Peyer's patch (tissue), 4 donors: ENCODE measurements around the gene TCF7L2. TPM values are rescaled to one million over a fixed set of nuclear protein-coding genes. Genes with fewer than 3 reads are reported as not detected.

ENCODE experiments used
- DNase-seq, 3 donors: peaks; one replicate each; pipeline ENCODE4 v3.0.0-alpha.2; 2017 to 2019
- H3K27ac ChIP-seq, 4 donors: fragments of 200-600 bp; sonication (generic); one replicate each; pipeline ENCODE4 v1.5.1; 2016 to 2019
- H3K27me3 ChIP-seq, 2 donors: fragments of 200-600 bp; sonication (generic); one replicate each; pipeline ENCODE4 v1.5.1; 2019
- H3K36me3 ChIP-seq, 3 donors: fragments of 200-600 bp; sonication (generic); one replicate each; pipeline ENCODE4 v1.5.1; 2016 to 2019
- H3K4me1 ChIP-seq, 4 donors: fragments of 200-600 bp; sonication (generic); one replicate each; pipeline ENCODE4 v1.5.1; 2016 to 2019
- H3K4me3 ChIP-seq, 4 donors: fragments of 200-600 bp; sonication (generic); 1 replicate in 3 of 4; 2 replicates in 1 of 4; pipeline ENCODE4 v1.5.1; 2016 to 2019; ENCODE audit warnings: mild to moderate bottlenecking in 1 of 4
- H3K9me3 ChIP-seq, 4 donors: fragments of 200-600 bp; sonication (generic); one replicate each; pipeline ENCODE4 v1.5.1; 2016 to 2019; ENCODE audit warnings: mild to moderate bottlenecking in 1 of 4
- CTCF ChIP-seq, 6 experiments: fragments of 450-650 bp in 4 of 6; fragments of 200-600 bp in 2 of 6; sonication (generic) in 1 of 6; IDR thresholded peaks; one replicate each; pipeline ENCODE4 v1.5.1; 2017 to 2019; ENCODE audit warnings: antibody characterized with exemption in 6 of 6, mild to moderate bottlenecking in 3 of 6, moderate library complexity in 1 of 6
- POLR2A ChIP-seq, 2 donors: fragments of 450-650 bp; IDR thresholded peaks; one replicate each; pipeline ENCODE4 v1.5.1; 2017; ENCODE audit warnings: antibody characterized with exemption in 2 of 2, mild to moderate bottlenecking in 2 of 2, moderate library complexity in 2 of 2
- total RNA-seq, 4 donors: library from RNA; depleted of rRNA; stranded (reverse); fragments of >200 nt; gene quantifications; one replicate each; pipeline ENCODE4 v1.1.0, GENCODE V29; 2016

TCF7L2 gene
- total RNA-seq, 4 donors from 2014 or later: 72.3 to 148 (median 93.0) TPM

DNA sequence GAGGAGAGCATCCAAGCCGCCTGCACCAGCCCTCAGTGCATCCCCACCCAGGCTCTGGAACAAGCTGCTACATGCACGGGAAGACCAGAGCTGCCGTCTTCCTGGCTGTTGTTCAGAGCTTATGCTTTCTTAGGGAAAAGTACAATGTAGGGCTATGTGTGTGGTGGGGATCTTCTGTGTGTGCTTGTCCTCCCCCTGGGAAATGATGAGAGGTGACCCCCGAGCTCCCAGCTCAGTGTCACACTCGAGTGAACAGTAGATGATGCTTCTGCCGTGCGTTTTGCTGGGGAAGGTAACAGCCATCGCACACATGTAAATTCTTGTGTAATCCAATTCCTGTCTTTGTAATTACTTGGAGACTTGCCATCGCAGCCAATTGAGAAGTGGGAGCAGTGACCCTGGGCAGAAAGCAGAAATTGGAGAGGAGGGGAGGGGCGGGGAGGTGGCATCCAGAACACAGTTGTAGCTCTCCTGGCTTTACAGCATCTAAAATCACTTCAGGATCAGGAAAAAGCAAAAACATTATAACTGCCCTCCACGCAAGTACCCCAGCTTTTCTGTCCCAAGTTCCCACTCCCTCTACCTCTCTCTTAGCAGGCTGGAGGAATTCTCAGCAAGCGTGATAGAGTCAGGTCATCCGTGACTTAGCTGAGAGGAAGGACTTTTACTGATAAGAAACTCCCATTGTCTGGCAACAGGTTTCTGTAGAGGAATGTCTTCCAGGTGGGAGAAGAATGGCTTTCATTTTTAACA, 149.6 kb downstream of the TCF7L2 start:
- Histone ChIP-seq H3K36me3 (peaks cover 0 to 15% (median 0%) of the 10 kb centered on the region in 3 donors), H3K27me3 (no peaks in the 10 kb centered on the region), H3K27ac (no peak overlapping the region), H3K4me1 (peaks cover 0 to 26% (median 0%) of the 10 kb centered on the region in 4 donors), H3K4me3 (no peak overlapping the region), H3K9me3 (no peaks in the 10 kb centered on the region)
- no peak for DNase-seq
- no peak for TF ChIP-seq CTCF (IDR thresholded peaks at IDR 0.05)
- TF ChIP-seq POLR2A (IDR thresholded peaks at IDR 0.05): no peak

DNA sequence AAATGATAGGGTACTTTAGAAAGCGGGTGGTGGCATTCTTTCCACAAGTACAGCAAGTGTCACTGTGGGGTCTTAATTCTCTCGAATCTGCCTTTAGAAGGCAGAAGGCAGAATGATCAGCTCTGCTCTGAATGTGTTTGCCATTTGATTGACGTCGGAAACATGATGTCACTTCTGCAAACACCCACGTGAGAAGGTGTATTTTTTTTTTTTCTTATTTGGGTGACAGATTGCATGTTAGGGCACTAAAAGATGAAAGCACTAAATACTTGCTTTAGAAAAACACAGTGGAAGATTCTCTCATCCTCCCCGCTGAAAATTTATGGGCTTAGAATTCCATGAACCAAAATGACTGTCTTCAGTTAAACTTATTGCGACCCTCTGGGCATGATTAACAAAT, 150.2 kb downstream of the TCF7L2 start:
- Histone ChIP-seq H3K27me3 (no peaks in the 10 kb centered on the region), H3K36me3 (peaks cover 0 to 10% (median 0%) of the 10 kb centered on the region in 3 donors), H3K4me1 (peaks cover 0 to 21% (median 0%) of the 10 kb centered on the region in 4 donors)

DNA sequence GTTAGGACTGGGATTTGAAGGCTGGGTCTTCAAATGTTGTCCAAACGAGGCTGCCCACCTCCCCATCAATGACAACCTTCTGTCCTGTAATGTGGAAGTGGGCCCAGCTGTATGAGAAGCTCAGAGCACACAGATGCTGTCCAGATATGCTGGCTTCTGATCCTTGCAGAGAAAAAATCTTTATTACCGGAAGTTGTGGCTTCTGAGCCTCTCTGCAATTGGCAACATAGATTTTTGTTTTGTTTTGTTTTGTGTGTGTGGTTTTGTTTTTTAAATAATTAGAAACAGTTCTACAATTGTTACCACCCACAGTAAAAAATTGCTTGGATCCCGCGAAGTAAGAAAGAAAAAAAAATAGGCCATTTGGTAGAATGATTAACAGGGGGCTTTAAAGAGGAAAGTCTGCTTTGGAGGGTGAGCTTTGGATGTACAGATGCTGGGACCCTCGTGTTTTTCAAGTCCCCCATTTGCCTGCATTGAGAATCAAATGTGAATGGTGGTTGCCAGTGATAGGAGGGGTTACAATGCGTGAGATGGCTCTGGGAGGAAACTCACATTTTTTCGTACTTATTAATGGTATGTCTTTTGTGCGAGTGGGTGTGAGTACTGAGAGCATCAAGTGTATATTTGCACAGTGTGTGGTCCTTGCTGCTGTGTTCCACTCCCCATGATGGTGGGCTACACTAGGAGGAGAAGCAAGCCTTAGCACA, 153.2 kb downstream of the TCF7L2 start:
- H3K4me1 ChIP-seq: peaks cover 0 to 4% (median 0%) of the 10 kb centered on the region in 4 donors
- H3K27ac ChIP-seq: no peak overlapping the region
- DNase-seq: no peak
- no peaks in the 10 kb centered on the region for H3K27me3 ChIP-seq
- no peak overlapping the region for H3K4me3 ChIP-seq
- no peak for TF ChIP-seq POLR2A (IDR thresholded peaks at IDR 0.05)
- TF ChIP-seq CTCF (IDR thresholded peaks at IDR 0.05): no peak
- H3K9me3 ChIP-seq: no peaks in the 10 kb centered on the region
- peaks cover 0 to 6% (median 0%) of the 10 kb centered on the region in 3 donors for H3K36me3 ChIP-seq

More for the DNA sequence above, 150.2 kb downstream of the TCF7L2 start:
- no peaks in the 10 kb centered on the region for H3K9me3 ChIP-seq
- TF ChIP-seq POLR2A (IDR thresholded peaks at IDR 0.05) (no peak), CTCF (IDR thresholded peaks at IDR 0.05) (no peak)
- no peak overlapping the region for H3K27ac ChIP-seq
- H3K4me3 ChIP-seq: no peak overlapping the region
- no peak for DNase-seq

GRCh38 chr10:113104047-113104446, 154.0 kb downstream of the TCF7L2 start:
- Histone ChIP-seq H3K9me3 (no peaks in the 10 kb centered on the region), H3K27ac (no peak overlapping the region), H3K4me3 (no peak overlapping the region), H3K4me1 (peaks cover 0 to 4% (median 0%) of the 10 kb centered on the region in 4 donors), H3K27me3 (no peaks in the 10 kb centered on the region), H3K36me3 (peaks cover 0 to 6% (median 0%) of the 10 kb centered on the region in 3 donors)
- no peak for DNase-seq
- TF ChIP-seq CTCF (IDR thresholded peaks at IDR 0.05) (no peak), POLR2A (IDR thresholded peaks at IDR 0.05) (no peak)

- no peak overlapping the region for H3K27ac ChIP-seq
- no peaks in the 10 kb centered on the region for H3K36me3 ChIP-seq
- H3K4me1 ChIP-seq: peaks cover 0 to 11% (median 1%) of the 10 kb centered on the region in 4 donors
- TF ChIP-seq POLR2A (IDR thresholded peaks at IDR 0.05) (no peak), CTCF (IDR thresholded peaks at IDR 0.05) (peak in 4 of 6 experiments; percentile 23 to 48 (median 44))
- DNase-seq: peak in 1 of 3 donors; percentile 59
- H3K9me3 ChIP-seq: no peaks in the 10 kb centered on the region
- H3K27me3 ChIP-seq: no peaks in the 10 kb centered on the region
- no peak overlapping the region for H3K4me3 ChIP-seq
Observed at GRCh38 chr10:113108194-113108835, 158.3 kb downstream of the TCF7L2 start.
